Astrocyte (in vitro differentiated cells and primary cell): ENCODE measurements around the gene ALOX15. TPM values are rescaled to one million over a fixed set of nuclear protein-coding genes. Genes with fewer than 3 reads are reported as not detected.

ENCODE experiments used
- DNase-seq: peaks from one replicate; pipeline ENCODE4 v3.0.0-alpha.2; 2010; ENCODE audit warnings: low read depth
- FAIRE-seq: peaks from 2 replicates; lab custom pipeline; 2011; peaks lifted over from hg19 to GRCh38; lab: Jason Lieb, UNC
- H2AFZ ChIP-seq: 2 replicates; pipeline ENCODE4 v1.6.0; 2012; ENCODE audit warnings: low read depth, low read length, inconsistent platforms
- H3K27ac ChIP-seq: 2 replicates; pipeline ENCODE4 v1.5.1; 2011; ENCODE audit warnings: low read depth, low read length, inconsistent platforms
- H3K27me3 ChIP-seq: 2 replicates; pipeline ENCODE4 v1.6.0; 2011; ENCODE audit warnings: low read length, inconsistent platforms; ENCODE audit not compliant: insufficient read depth
- H3K36me3 ChIP-seq: 2 replicates; pipeline ENCODE4 v1.5.1; 2011; ENCODE audit warnings: low read length, inconsistent platforms; ENCODE audit not compliant: insufficient read depth
- H3K4me1 ChIP-seq: 2 replicates; pipeline ENCODE4 v1.5.1; 2011; ENCODE audit warnings: low read length, inconsistent platforms; ENCODE audit not compliant: insufficient read depth
- H3K4me2 ChIP-seq: 2 replicates; pipeline ENCODE4 v1.6.0; 2012; ENCODE audit warnings: low read length, inconsistent platforms
- H3K4me3 ChIP-seq: 2 replicates; pipeline ENCODE4 v1.5.1; 2011; ENCODE audit warnings: low read depth, mild to moderate bottlenecking, low read length, inconsistent platforms; ENCODE audit not compliant: insufficient read depth
- H3K79me2 ChIP-seq: 2 replicates; pipeline ENCODE4 v1.6.0; 2012; ENCODE audit warnings: mild to moderate bottlenecking, low read length, inconsistent platforms; ENCODE audit not compliant: insufficient read depth
- H3K9ac ChIP-seq: 2 replicates; pipeline ENCODE4 v1.6.0; 2012; ENCODE audit warnings: mild to moderate bottlenecking, low read length, inconsistent platforms
- H3K9me3 ChIP-seq: 2 replicates; pipeline ENCODE4 v1.5.1; 2012; ENCODE audit warnings: low read depth, mild to moderate bottlenecking, low read length, inconsistent platforms; ENCODE audit not compliant: insufficient read depth
- H4K20me1 ChIP-seq: 2 replicates; pipeline ENCODE4 v1.6.0; 2012; ENCODE audit warnings: low read length, inconsistent platforms; ENCODE audit not compliant: insufficient read depth
- H3K27ac Mint-ChIP-seq: one replicate; pipeline ENCODE4 v1.8.0; 2021; ENCODE audit warnings: mild to moderate bottlenecking, mixed read lengths; ENCODE audit not compliant: unreplicated experiment
- H3K27me3 Mint-ChIP-seq: one replicate; pipeline ENCODE4 v1.8.0; 2021; ENCODE audit warnings: low read depth, mixed read lengths; ENCODE audit not compliant: unreplicated experiment
- H3K36me3 Mint-ChIP-seq: one replicate; pipeline ENCODE4 v1.8.0; 2021; ENCODE audit warnings: low read depth, mixed read lengths; ENCODE audit not compliant: unreplicated experiment
- H3K4me1 Mint-ChIP-seq: one replicate; pipeline ENCODE4 v1.8.0; 2021; ENCODE audit warnings: low read depth, mixed read lengths; ENCODE audit not compliant: unreplicated experiment
- H3K4me3 Mint-ChIP-seq: one replicate; pipeline ENCODE4 v1.8.0; 2021; ENCODE audit warnings: mild to moderate bottlenecking, moderate library complexity, mixed read lengths; ENCODE audit not compliant: unreplicated experiment
- H3K9me3 Mint-ChIP-seq: one replicate; pipeline ENCODE4 v1.8.0; 2021; ENCODE audit warnings: mild to moderate bottlenecking, mixed read lengths; ENCODE audit not compliant: unreplicated experiment
- EZH2 ChIP-seq: IDR thresholded peaks from 2 replicates; pipeline ENCODE4 v1.6.1; 2012; ENCODE audit warnings: mild to moderate bottlenecking, low read length, inconsistent platforms; ENCODE audit not compliant: insufficient read depth
- total RNA-seq: library from RNA; stranded (reverse); gene quantifications from 2 replicates; pipeline ENCODE4 v1.2.1, GENCODE V29; 2021
- TF ChIP-seq, protein P1 (sequence below): IDR thresholded peaks from 2 replicates; pipeline ENCODE4 v1.5.1; 2011; ENCODE audit warnings: low read depth, mild to moderate bottlenecking, inconsistent platforms, low read length, moderate library complexity; ENCODE audit not compliant: insufficient read depth

ALOX15 gene
- total RNA-seq, 1 donor from 2014 or later = 0.07 TPM

DNA sequence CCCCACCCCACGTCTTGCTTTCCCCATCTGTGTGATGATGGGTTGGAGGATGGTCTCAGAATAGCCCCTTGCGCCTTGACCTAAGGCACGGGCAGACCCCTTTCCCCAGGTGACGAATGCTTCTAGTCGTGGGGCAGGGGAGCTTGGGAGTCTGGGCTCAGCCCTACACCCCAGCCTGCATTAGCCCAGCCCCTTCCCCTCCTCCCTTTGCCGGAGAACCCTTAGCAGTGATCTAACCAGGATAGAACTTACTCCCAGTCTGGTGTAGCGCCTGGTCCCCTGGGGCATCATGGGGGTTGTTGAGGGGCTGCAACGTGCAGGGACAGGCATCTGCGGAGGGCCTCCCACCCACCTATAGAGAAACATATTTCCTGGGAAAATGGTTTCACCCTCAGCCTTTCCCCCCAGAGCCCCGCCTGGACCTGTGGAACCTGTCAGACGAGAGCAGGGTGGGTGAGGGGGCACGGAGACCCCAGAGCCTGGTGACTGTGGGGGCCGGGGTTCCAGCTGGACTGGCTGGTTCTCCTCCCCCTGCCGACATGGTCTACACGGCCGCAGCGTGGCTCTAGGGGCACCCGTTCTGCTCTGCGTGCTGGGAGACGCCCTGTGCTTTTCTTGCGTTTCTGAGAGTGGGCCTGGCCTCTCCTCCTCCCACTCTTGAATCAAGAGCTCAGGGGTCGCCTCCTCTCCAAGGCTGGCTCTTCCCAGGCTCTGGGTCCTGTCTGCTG, 52.4 kb downstream of the ALOX15 start:
- Histone ChIP-seq H3K36me3 (no peaks in the 10 kb centered on the region), H3K4me3 (no peak overlapping the region), H3K9me3 (no peaks in the 10 kb centered on the region), H3K27me3 (peaks cover 25% of the 10 kb centered on the region), H3K79me2 (no peaks in the 10 kb centered on the region), H3K27ac (no peak overlapping the region), H2AFZ (no peak overlapping the region), H3K9ac (no peak overlapping the region), H4K20me1 (no peaks in the 10 kb centered on the region), H3K4me2 (no peak overlapping the region), H3K4me1 (peaks cover 2% of the 10 kb centered on the region)
- H3K4me3 Mint-ChIP-seq = no peak overlapping the region
- H3K27ac Mint-ChIP-seq = no peak overlapping the region
- H3K27me3 Mint-ChIP-seq = peaks cover 65% of the 10 kb centered on the region
- peaks cover 3% of the 10 kb centered on the region for H3K9me3 Mint-ChIP-seq
- FAIRE-seq = no peak
- TF ChIP-seq, protein P1, sequence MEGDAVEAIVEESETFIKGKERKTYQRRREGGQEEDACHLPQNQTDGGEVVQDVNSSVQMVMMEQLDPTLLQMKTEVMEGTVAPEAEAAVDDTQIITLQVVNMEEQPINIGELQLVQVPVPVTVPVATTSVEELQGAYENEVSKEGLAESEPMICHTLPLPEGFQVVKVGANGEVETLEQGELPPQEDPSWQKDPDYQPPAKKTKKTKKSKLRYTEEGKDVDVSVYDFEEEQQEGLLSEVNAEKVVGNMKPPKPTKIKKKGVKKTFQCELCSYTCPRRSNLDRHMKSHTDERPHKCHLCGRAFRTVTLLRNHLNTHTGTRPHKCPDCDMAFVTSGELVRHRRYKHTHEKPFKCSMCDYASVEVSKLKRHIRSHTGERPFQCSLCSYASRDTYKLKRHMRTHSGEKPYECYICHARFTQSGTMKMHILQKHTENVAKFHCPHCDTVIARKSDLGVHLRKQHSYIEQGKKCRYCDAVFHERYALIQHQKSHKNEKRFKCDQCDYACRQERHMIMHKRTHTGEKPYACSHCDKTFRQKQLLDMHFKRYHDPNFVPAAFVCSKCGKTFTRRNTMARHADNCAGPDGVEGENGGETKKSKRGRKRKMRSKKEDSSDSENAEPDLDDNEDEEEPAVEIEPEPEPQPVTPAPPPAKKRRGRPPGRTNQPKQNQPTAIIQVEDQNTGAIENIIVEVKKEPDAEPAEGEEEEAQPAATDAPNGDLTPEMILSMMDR = no peak
- no peak for TF ChIP-seq EZH2
- no peak for DNase-seq
- no peaks in the 10 kb centered on the region for H3K4me1 Mint-ChIP-seq
- H3K36me3 Mint-ChIP-seq = no peaks in the 10 kb centered on the region

DNA sequence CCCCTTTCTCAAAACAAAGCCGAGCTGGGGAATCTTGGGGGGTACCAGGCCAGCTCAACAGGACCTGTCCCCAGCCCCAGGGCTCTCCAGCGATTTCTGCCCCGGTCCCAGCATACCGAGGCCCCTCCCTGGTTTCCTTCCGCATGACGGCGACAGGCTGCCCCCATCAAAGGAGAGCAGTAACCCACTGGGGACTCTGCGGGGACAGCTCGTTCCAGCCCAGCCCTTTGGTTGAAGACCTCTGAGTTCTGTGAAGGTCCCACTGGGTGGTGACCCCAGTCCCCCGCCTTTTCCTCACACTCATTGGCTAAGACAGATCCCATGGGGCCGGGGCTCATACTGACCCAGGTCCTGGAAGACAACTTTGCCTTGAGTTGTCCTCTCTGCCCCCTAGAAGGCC, 53.1 kb downstream of the ALOX15 start:
- Histone ChIP-seq H3K36me3 (no peaks in the 10 kb centered on the region), H3K27ac (no peak overlapping the region), H3K4me3 (no peak overlapping the region), H3K9ac (no peak overlapping the region), H3K9me3 (no peaks in the 10 kb centered on the region), H2AFZ (no peak overlapping the region), H3K4me2 (no peak overlapping the region), H4K20me1 (no peaks in the 10 kb centered on the region), H3K4me1 (peaks cover 2% of the 10 kb centered on the region), H3K27me3 (peaks cover 31% of the 10 kb centered on the region), H3K79me2 (no peaks in the 10 kb centered on the region)
- FAIRE-seq = no peak
- no peak for TF ChIP-seq EZH2
- TF ChIP-seq, protein P1 = no peak
- DNase-seq = no peak
- peaks cover 68% of the 10 kb centered on the region for H3K27me3 Mint-ChIP-seq
- no peaks in the 10 kb centered on the region for H3K36me3 Mint-ChIP-seq
- no peak overlapping the region for H3K4me3 Mint-ChIP-seq
- H3K9me3 Mint-ChIP-seq = peaks cover 3% of the 10 kb centered on the region
- H3K27ac Mint-ChIP-seq = no peak overlapping the region
- H3K4me1 Mint-ChIP-seq = peaks cover 1% of the 10 kb centered on the region

DNA sequence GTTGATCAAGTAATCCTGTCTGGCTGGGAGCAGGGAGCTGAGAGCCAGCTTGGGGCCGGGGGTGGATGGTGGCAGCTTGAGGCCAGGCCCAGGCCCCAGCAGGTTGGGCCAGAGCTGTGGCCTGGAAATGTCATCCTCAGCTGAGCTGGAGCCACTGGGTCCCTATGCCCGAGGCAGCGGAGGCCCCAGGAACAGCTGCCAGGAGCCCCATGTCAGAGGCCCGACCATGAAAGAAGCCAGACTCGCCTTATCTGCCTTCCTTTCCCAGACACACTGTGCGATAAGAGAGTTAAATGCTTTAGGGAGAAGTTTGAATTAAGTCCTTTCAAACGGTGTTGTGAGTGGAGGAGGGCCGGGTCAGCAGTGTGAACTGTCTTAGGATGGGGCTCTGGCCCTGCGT, 53.7 kb downstream of the ALOX15 start:
- Mint-ChIP-seq H3K4me3 (no peak overlapping the region), H3K27me3 (peaks cover 72% of the 10 kb centered on the region), H3K27ac (no peak overlapping the region), H3K9me3 (peaks cover 3% of the 10 kb centered on the region), H3K4me1 (peaks cover 1% of the 10 kb centered on the region), H3K36me3 (no peaks in the 10 kb centered on the region)
- H3K36me3 ChIP-seq = no peaks in the 10 kb centered on the region
- TF ChIP-seq, protein P1 = no peak
- no peak for TF ChIP-seq EZH2
- no peaks in the 10 kb centered on the region for H3K79me2 ChIP-seq
- no peak overlapping the region for H2AFZ ChIP-seq
- no peak overlapping the region for H3K4me2 ChIP-seq
- H3K9ac ChIP-seq = no peak overlapping the region
- H3K27me3 ChIP-seq = peaks cover 37% of the 10 kb centered on the region
- no peak for FAIRE-seq
- H3K4me1 ChIP-seq = peaks cover 2% of the 10 kb centered on the region
- H3K9me3 ChIP-seq = no peaks in the 10 kb centered on the region
- no peak overlapping the region for H3K4me3 ChIP-seq
- no peaks in the 10 kb centered on the region for H4K20me1 ChIP-seq
- DNase-seq = no peak
- H3K27ac ChIP-seq = no peak overlapping the region
